CD14-positive monocyte (primary cell): ENCODE measurements around the gene CYCS. TPM values are rescaled to one million over a fixed set of nuclear protein-coding genes. Genes with fewer than 3 reads are reported as not detected.

Source experiments
- DNase-seq, 3 donors: peaks; one replicate each; pipeline ENCODE4 v3.0.0-alpha.2; 2011 to 2022
- H2AFZ ChIP-seq: 2 replicates; pipeline ENCODE4 v1.6.0; 2012; ENCODE audit warnings: mild to moderate bottlenecking, low read depth, low read length, inconsistent platforms; ENCODE audit not compliant: insufficient read depth, poor library complexity, severe bottlenecking
- H3K27ac ChIP-seq, 2 donors: 1 replicate in 1 of 2; 2 replicates in 1 of 2; pipeline ENCODE4 v1.5.1; 2012 to 2013; ENCODE audit warnings: low read length in 2 of 2, control low read depth in 1 of 2, inconsistent platforms in 1 of 2, low read depth in 1 of 2, mild to moderate bottlenecking in 1 of 2
- H3K27me3 ChIP-seq, 2 donors: one replicate each; pipeline versions ENCODE4 v1.6.0 to v1.6.1; 2011 to 2013; ENCODE audit warnings: low read length in 2 of 2; ENCODE audit not compliant: control insufficient read depth in 2 of 2, insufficient read depth in 2 of 2
- H3K36me3 ChIP-seq, 2 donors: replicated peaks in 1 of 2; 1 replicate in 1 of 2; 2 replicates in 1 of 2; pipeline versions ENCODE4 v1.5.1 to v1.6.1; 2012 to 2013; ENCODE audit warnings: low read length in 2 of 2, control low read depth in 1 of 2, inconsistent platforms in 1 of 2, mild to moderate bottlenecking in 1 of 2; ENCODE audit not compliant: insufficient read depth in 2 of 2, control insufficient read depth in 1 of 2
- H3K4me1 ChIP-seq, 2 donors: 1 replicate in 1 of 2; 2 replicates in 1 of 2; pipeline versions ENCODE4 v1.5.1 to v1.6.1; 2012 to 2013; ENCODE audit warnings: low read length in 2 of 2, control low read depth in 1 of 2, inconsistent platforms in 1 of 2, mild to moderate bottlenecking in 1 of 2, moderate library complexity in 1 of 2; ENCODE audit not compliant: insufficient read depth in 2 of 2, control insufficient read depth in 1 of 2
- H3K4me2 ChIP-seq: replicated peaks from 2 replicates; pipeline ENCODE3; 2012; ENCODE audit warnings: low read length, moderate library complexity, mild to moderate bottlenecking; ENCODE audit not compliant: poor library complexity, severe bottlenecking; ENCODE audit errors: extremely low read depth
- H3K4me3 ChIP-seq, 3 experiments: fragments of 200-600 bp in 1 of 3; sonication (generic) in 1 of 3; replicated peaks in 1 of 3; 1 replicate in 2 of 3; 2 replicates in 1 of 3; pipeline ENCODE4 v1.5.1; 2011 to 2013; ENCODE audit warnings: low read length in 3 of 3, mild to moderate bottlenecking in 3 of 3, control low read depth in 2 of 3, low read depth in 2 of 3, inconsistent platforms in 1 of 3, moderate library complexity in 1 of 3
- H3K79me2 ChIP-seq: 2 replicates; pipeline ENCODE4 v1.6.0; 2012; ENCODE audit warnings: mild to moderate bottlenecking, control low read depth, inconsistent platforms, low read length, moderate library complexity; ENCODE audit not compliant: insufficient read depth
- H3K9ac ChIP-seq: 2 replicates; pipeline ENCODE4 v1.6.0; 2017; ENCODE audit warnings: low read length, mild to moderate bottlenecking; ENCODE audit not compliant: insufficient read depth, poor library complexity, severe bottlenecking
- H3K9me3 ChIP-seq, 2 donors: replicated peaks in 1 of 2; 1 replicate in 1 of 2; 2 replicates in 1 of 2; pipeline versions ENCODE4 v1.5.1 to v1.6.1; 2012 to 2013; ENCODE audit warnings: low read length in 2 of 2, control low read depth in 1 of 2; ENCODE audit not compliant: control insufficient read depth in 1 of 2, insufficient read depth in 1 of 2
- H4K20me1 ChIP-seq: 2 replicates; pipeline ENCODE4 v1.6.0; 2012; ENCODE audit warnings: mild to moderate bottlenecking, low read length, control low read depth, moderate library complexity; ENCODE audit not compliant: insufficient read depth
- H3K27ac Mint-ChIP-seq, 7 donors: one replicate each; pipeline ENCODE4 v1.8.0; 2020; ENCODE audit warnings: mild to moderate bottlenecking in 7 of 7, mixed read lengths in 7 of 7, moderate library complexity in 6 of 7, inconsistent platforms in 2 of 7
- H3K27me3 Mint-ChIP-seq, 3 donors: one replicate each; pipeline ENCODE4 v1.8.0; 2021 to 2022; ENCODE audit warnings: low read depth in 3 of 3, mild to moderate bottlenecking in 3 of 3, mixed read lengths in 3 of 3, moderate library complexity in 3 of 3, inconsistent platforms in 1 of 3
- H3K36me3 Mint-ChIP-seq, 2 donors: one replicate each; pipeline ENCODE4 v1.8.0; 2020; ENCODE audit warnings: mixed read lengths in 2 of 2, inconsistent platforms in 1 of 2, mild to moderate bottlenecking in 1 of 2
- H3K4me1 Mint-ChIP-seq: one replicate; pipeline ENCODE4 v1.8.0; 2020; ENCODE audit warnings: mild to moderate bottlenecking, mixed read lengths
- H3K4me3 Mint-ChIP-seq, 2 donors: one replicate each; pipeline ENCODE4 v1.8.0; 2020; ENCODE audit warnings: mild to moderate bottlenecking in 2 of 2, mixed read lengths in 2 of 2, moderate library complexity in 1 of 2
- H3K9me3 Mint-ChIP-seq, 7 donors: one replicate each; pipeline ENCODE4 v1.8.0; 2020 to 2022; ENCODE audit warnings: mixed read lengths in 7 of 7, mild to moderate bottlenecking in 6 of 7, moderate library complexity in 6 of 7, inconsistent platforms in 2 of 7
- WGBS: methylation state at CpG from one replicate; pipeline ENCODE4 v1.1.5; 2013; ENCODE audit warnings: missing lambda C conversion rate; ENCODE audit not compliant: insufficient coverage; 5-methylcytosine and 5-hydroxymethylcytosine counted together
- intact Hi-C, 2 donors: fragments of 100-400 bp; cut with micrococcal nuclease; formaldehyde crosslinking; loops; one replicate each; pipeline versions ENCODE4 v1.15.0 to v1.15.1; 2023
- polyA plus RNA-seq, 3 donors: library from polyadenylated mRNA; depleted of rRNA in 1 of 3; unstranded in 2 of 3; stranded (reverse) in 1 of 3; fragments of 300-500 nt in 2 of 3; fragments of >200 nt in 1 of 3; fragmentation: Illumina TruSeq in 2 of 3; gene quantifications; 1 replicate in 2 of 3; 2 replicates in 1 of 3; pipeline ENCODE4 v1.2.3, GENCODE V29; 2012 to 2021
- TF ChIP-seq, protein P1 (sequence below): fragments of 200-600 bp; IDR thresholded peaks from one replicate; pipeline ENCODE4 v1.8.0; 2022; ENCODE audit warnings: antibody characterized with exemption, mild to moderate bottlenecking

Gene CYCS
- polyA plus RNA-seq, 3 donors: 35.8 to 99.3 (median 80.8) TPM

DNA sequence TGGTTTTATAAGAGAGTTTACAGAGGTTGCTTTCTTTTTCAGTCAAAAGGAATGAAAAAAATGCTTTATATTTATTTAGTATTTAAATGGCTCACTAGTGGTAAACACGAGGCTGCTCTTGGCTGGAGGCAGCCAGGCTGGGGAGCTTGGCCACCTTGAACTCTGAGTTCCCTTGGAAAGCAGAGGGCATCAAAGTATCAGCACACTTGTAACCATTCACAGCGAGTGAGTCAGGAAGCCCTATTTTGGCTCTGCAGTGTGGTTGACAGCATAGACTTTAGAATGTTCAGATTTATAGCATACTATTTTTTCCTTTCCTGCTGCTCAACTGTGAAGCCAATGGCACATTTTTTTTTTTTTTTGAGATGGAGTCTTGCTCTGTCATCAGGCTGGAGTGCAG lies 51.6 kb downstream of the CYCS start:
- Histone ChIP-seq H3K27ac (no peak overlapping the region), H3K4me2 (no peak overlapping the region), H3K4me1 (no peaks in the 10 kb centered on the region), H3K27me3 (no peaks in the 10 kb centered on the region), H3K79me2 (no peaks in the 10 kb centered on the region), H3K4me3 (no peak overlapping the region), H2AFZ (no peak overlapping the region), H4K20me1 (no peaks in the 10 kb centered on the region), H3K9me3 (no peaks in the 10 kb centered on the region), H3K36me3 (no peaks in the 10 kb centered on the region), H3K9ac (no peak overlapping the region)
- H3K9me3 Mint-ChIP-seq: no peaks in the 10 kb centered on the region
- DNase-seq: no peak
- intact Hi-C loops: loop anchor here in 1 of 2 donors (5.0 kb wide), 1 partner anchor 261 kb away; no protein-coding TSS in a partner anchor
- TF ChIP-seq, protein P1, sequence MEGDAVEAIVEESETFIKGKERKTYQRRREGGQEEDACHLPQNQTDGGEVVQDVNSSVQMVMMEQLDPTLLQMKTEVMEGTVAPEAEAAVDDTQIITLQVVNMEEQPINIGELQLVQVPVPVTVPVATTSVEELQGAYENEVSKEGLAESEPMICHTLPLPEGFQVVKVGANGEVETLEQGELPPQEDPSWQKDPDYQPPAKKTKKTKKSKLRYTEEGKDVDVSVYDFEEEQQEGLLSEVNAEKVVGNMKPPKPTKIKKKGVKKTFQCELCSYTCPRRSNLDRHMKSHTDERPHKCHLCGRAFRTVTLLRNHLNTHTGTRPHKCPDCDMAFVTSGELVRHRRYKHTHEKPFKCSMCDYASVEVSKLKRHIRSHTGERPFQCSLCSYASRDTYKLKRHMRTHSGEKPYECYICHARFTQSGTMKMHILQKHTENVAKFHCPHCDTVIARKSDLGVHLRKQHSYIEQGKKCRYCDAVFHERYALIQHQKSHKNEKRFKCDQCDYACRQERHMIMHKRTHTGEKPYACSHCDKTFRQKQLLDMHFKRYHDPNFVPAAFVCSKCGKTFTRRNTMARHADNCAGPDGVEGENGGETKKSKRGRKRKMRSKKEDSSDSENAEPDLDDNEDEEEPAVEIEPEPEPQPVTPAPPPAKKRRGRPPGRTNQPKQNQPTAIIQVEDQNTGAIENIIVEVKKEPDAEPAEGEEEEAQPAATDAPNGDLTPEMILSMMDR: no peak
- H3K4me3 Mint-ChIP-seq: peak overlapping the region in 1 of 2 donors; percentile 4
- H3K27me3 Mint-ChIP-seq: peaks cover 13 to 30% (median 23%) of the 10 kb centered on the region in 3 donors
- peaks cover 10% of the 10 kb centered on the region for H3K4me1 Mint-ChIP-seq
- no peaks in the 10 kb centered on the region for H3K36me3 Mint-ChIP-seq
- no peak overlapping the region for H3K27ac Mint-ChIP-seq
- WGBS: no CpG with 5 or more reads among the region's 2 CpGs

Other genes starting within 250 kb of the CYCS start
- gene OSBPL3, start 145.1 kb downstream of the CYCS start, polyA plus RNA-seq: 1 to 10 TPM; 2.6 to 9.2 (median 3.7) TPM
- not detected for gene NPVF, start 103.2 kb upstream of the CYCS start, polyA plus RNA-seq